GM12878 (cell line): ENCODE data around the gene GUCY2F. TPM values are rescaled to one million over a fixed set of nuclear protein-coding genes. Genes with fewer than 3 reads are reported as not detected.

ENCODE experiments used
- ATAC-seq: fragments of 200-7000 bp; cut with Tn5 transposase; 3 replicates; pipeline ENCODE4 v1.9.1; 2020; ENCODE audit warnings: mild to moderate bottlenecking, moderate library complexity
- BruUV-seq: library from RNA; stranded (reverse); fragments of 400-500 nt; replicated peaks from 2 replicates; lab custom pipeline; 2021; lab: Mats Ljungman, UMichigan
- CTCF ChIA-PET: fragments of 300-600 bp; sonication (Branson Sonifier 250); formaldehyde crosslinking; extraction: SDS; loops from one replicate; lab custom pipeline; 2021; ENCODE audit warnings: inconsistent platforms; lab: Yijun Ruan, JAX
- POLR2A ChIA-PET: fragments of 350-600 bp; formaldehyde crosslinking; extraction: SDS; loops from one replicate; lab custom pipeline; 2021; ENCODE audit warnings: inconsistent platforms; lab: Charles Lee
- RAD21 ChIA-PET: fragments of 300-600 bp; sonication (Branson Sonifier 250); formaldehyde crosslinking; loops from one replicate; lab custom pipeline; 2023; ENCODE audit warnings: antibody characterized with exemption; ENCODE audit not compliant: unreplicated experiment; lab: Charles Lee
- SMC1A ChIA-PET: fragments of 300-600 bp; sonication (Branson Sonifier 250); formaldehyde crosslinking; loops from one replicate; lab custom pipeline; 2023; ENCODE audit not compliant: unreplicated experiment, uncharacterized antibody; lab: Charles Lee
- DNase-seq: peaks from one replicate; pipeline ENCODE4 v3.0.0-alpha.2; 2011; ENCODE audit warnings: low read depth, low spot score
- FAIRE-seq: peaks from 3 replicates; lab custom pipeline; 2011; peaks lifted over from hg19 to GRCh38; lab: Jason Lieb, UNC
- H2AFZ ChIP-seq: 2 replicates; pipeline ENCODE4 v1.6.0; 2011; ENCODE audit warnings: low read depth, low read length, control low read depth; ENCODE audit not compliant: control insufficient read depth
- H3K27ac ChIP-seq: 2 replicates; pipeline ENCODE4 v1.5.1; 2011; ENCODE audit warnings: control low read depth; ENCODE audit not compliant: control insufficient read depth, insufficient read depth
- H3K27me3 ChIP-seq, 2 experiments: replicated peaks in 1 of 2; 2 replicates each; pipeline versions ENCODE4 v1.6.0 to v1.6.1; 2011; ENCODE audit warnings: low read length in 1 of 2; ENCODE audit not compliant: control insufficient read depth in 2 of 2, insufficient read depth in 2 of 2
- H3K36me3 ChIP-seq, 2 experiments: 2 replicates each; pipeline ENCODE4 v1.5.1; 2011; ENCODE audit warnings: low read length in 1 of 2; ENCODE audit not compliant: control insufficient read depth in 2 of 2, insufficient read depth in 2 of 2
- H3K4me1 ChIP-seq: 2 replicates; pipeline ENCODE4 v1.6.1; 2011; ENCODE audit warnings: mild to moderate bottlenecking, low read length, moderate library complexity, mixed read lengths; ENCODE audit not compliant: control insufficient read depth, insufficient read depth
- H3K4me2 ChIP-seq: 2 replicates; pipeline ENCODE4 v1.6.0; 2011; ENCODE audit warnings: control low read depth; ENCODE audit not compliant: control insufficient read depth, insufficient read depth
- H3K4me3 ChIP-seq: fragments of 200-600 bp; sonication (generic); 2 replicates; pipeline ENCODE4 v1.5.1; 2016
- H3K79me2 ChIP-seq: 2 replicates; pipeline ENCODE4 v1.6.0; 2011; ENCODE audit warnings: low read length; ENCODE audit not compliant: control insufficient read depth, insufficient read depth
- H3K9ac ChIP-seq: 2 replicates; pipeline ENCODE4 v1.8.0; 2011; ENCODE audit warnings: low read length, control low read depth, mixed read lengths; ENCODE audit not compliant: control insufficient read depth, insufficient read depth
- H3K9me3 ChIP-seq: replicated peaks from 3 replicates; pipeline ENCODE4 v1.5.1; 2011; ENCODE audit warnings: mild to moderate bottlenecking, low read length; ENCODE audit not compliant: control insufficient read depth, insufficient read depth
- H4K20me1 ChIP-seq: 2 replicates; pipeline ENCODE4 v1.6.0; 2011; ENCODE audit not compliant: control insufficient read depth, insufficient read depth
- BHLHE40 ChIP-seq, 2 experiments: fragments of 450-650 bp in 1 of 2; IDR thresholded peaks; 2 replicates each; pipeline ENCODE4 v1.6.1; 2011 to 2017; ENCODE audit warnings: low read depth in 2 of 2, borderline replicate concordance in 1 of 2, improper control_type of control experiment in 1 of 2, low read length in 1 of 2, mild to moderate bottlenecking in 1 of 2
- CHD2 ChIP-seq: IDR thresholded peaks from 2 replicates; pipeline ENCODE4 v1.6.1; 2011; ENCODE audit warnings: low read depth, low read length, improper control_type of control experiment, borderline replicate concordance
- E2F8 ChIP-seq: fragments of 450-650 bp; IDR thresholded peaks from 2 replicates; pipeline ENCODE4 v1.6.1; 2018; ENCODE audit warnings: mild to moderate bottlenecking, low read depth, moderate library complexity; ENCODE audit not compliant: partially characterized antibody
- HDAC2 ChIP-seq: fragments of 200-600 bp; sonication (generic); IDR thresholded peaks from 2 replicates; pipeline ENCODE4 v1.6.1; 2017
- NR2C2 ChIP-seq: IDR thresholded peaks from 2 replicates; pipeline ENCODE4 v1.6.1; 2011; ENCODE audit warnings: borderline replicate concordance, low read depth; ENCODE audit not compliant: control insufficient read depth, insufficient read length
- NR2F1 ChIP-seq: fragments of 450-650 bp; conservative IDR thresholded peaks from 2 replicates; pipeline ENCODE4 v1.6.1; 2017; ENCODE audit warnings: mild to moderate bottlenecking
- PAX5 ChIP-seq: IDR thresholded peaks from 2 replicates; pipeline ENCODE4 v1.6.1; 2011; ENCODE audit warnings: low read depth, low read length, borderline replicate concordance
- PML ChIP-seq: IDR thresholded peaks from 2 replicates; pipeline ENCODE4 v1.6.1; 2012; ENCODE audit warnings: low read length, inconsistent platforms
- POLR2A ChIP-seq: IDR thresholded peaks from 2 replicates; pipeline ENCODE4 v1.6.1; 2011; ENCODE audit warnings: low read depth, mild to moderate bottlenecking, low read length
- RAD21 ChIP-seq: IDR thresholded peaks from 2 replicates; pipeline ENCODE4 v1.6.1; 2011; ENCODE audit warnings: mild to moderate bottlenecking, low read depth, low read length, moderate library complexity; ENCODE audit not compliant: insufficient read depth
- REST ChIP-seq: IDR thresholded peaks from 2 replicates; pipeline ENCODE4 v1.6.1; 2012; ENCODE audit warnings: mild to moderate bottlenecking, low read depth, low read length
- SMAD1 ChIP-seq: fragments of 450-650 bp; IDR thresholded peaks from 2 replicates; pipeline ENCODE4 v1.6.1; 2018; ENCODE audit warnings: mild to moderate bottlenecking, low read depth; ENCODE audit not compliant: partially characterized antibody
- SRF ChIP-seq, 2 experiments: IDR thresholded peaks; 2 replicates each; pipeline ENCODE4 v1.6.1; 2011; ENCODE audit warnings: low read depth in 2 of 2, low read length in 2 of 2, mild to moderate bottlenecking in 1 of 2, moderate library complexity in 1 of 2
- TCF12 ChIP-seq: IDR thresholded peaks from 2 replicates; pipeline ENCODE4 v1.6.1; 2011; ENCODE audit warnings: low read depth, mild to moderate bottlenecking, low read length
- WRNIP1 ChIP-seq: IDR thresholded peaks from 2 replicates; pipeline ENCODE4 v1.6.1; 2011; ENCODE audit warnings: low read depth, low read length, improper control_type of control experiment, borderline replicate concordance
- ZBED1 ChIP-seq: IDR thresholded peaks from 2 replicates; pipeline ENCODE4 v1.6.1; 2016; ENCODE audit warnings: borderline replicate concordance
- ZSCAN29 ChIP-seq: fragments of 450-650 bp; IDR thresholded peaks from 2 replicates; pipeline ENCODE4 v1.6.1; 2017; ENCODE audit warnings: mild to moderate bottlenecking, moderate library complexity
- WGBS: methylation state at CpG from one replicate; pipeline ENCODE4 v1.1.6; 2016; ENCODE audit warnings: low lambda C conversion rate; ENCODE audit not compliant: insufficient replicate concordance, insufficient coverage; ENCODE audit errors: missing lambda C conversion rate; 5-methylcytosine and 5-hydroxymethylcytosine counted together
- in situ Hi-C: fragments of 300-500 bp; cut with MboI; formaldehyde crosslinking; loops from 9 replicates; pipeline ENCODE4 v1.14.3; 2018; ENCODE audit warnings: mixed read lengths
- intact Hi-C: fragments of 100-400 bp; cut with micrococcal nuclease; formaldehyde crosslinking; loops from one replicate; pipeline ENCODE4 v1.14.2; 2022; ENCODE audit not compliant: unreplicated experiment
- polyA plus RNA-seq, 11 experiments: library from polyadenylated mRNA; depleted of rRNA in 4 of 11; unstranded in 6 of 11; stranded (reverse) in 5 of 11; fragments of >200 nt; fragmentation: Nextera tagmentation in 4 of 11; fragmentation: Illumina TruSeq in 1 of 11; extraction: Ambion mirVana in 4 of 11; extraction: Trizol in 1 of 11; gene quantifications; 1 replicate in 1 of 11; 2 replicates in 10 of 11; pipeline versions ENCODE4 v1.2.1 to v1.2.3, GENCODE V29; 2011 to 2016; ENCODE audit warnings: inconsistent platforms in 2 of 11, missing spikeins in 2 of 11, low read depth in 1 of 11
- total RNA-seq, 4 experiments: library from RNA; depleted of rRNA in 3 of 4; stranded (reverse); fragments of >200 nt in 3 of 4; fragmentation: Illumina TruSeq in 1 of 4; extraction: Trizol in 1 of 4; gene quantifications; 2 replicates each; pipeline versions ENCODE4 v1.2.1 to v1.2.3, GENCODE V29; 2013 to 2021

Gene GUCY2F
- total and polyA plus RNA-seq, 10 of the 15 experiments (the other 5 are each of a cell fraction or from before 2014, with no cell fraction given) = not detected

GRCh38 chrX:109389917-109390316 lies 92.0 kb downstream of the GUCY2F start:
- ATAC-seq (no peak), DNase-seq (no peak), FAIRE-seq (no peak)
- RAD21 ChIA-PET = interaction anchor here (1.0 to 2.6 kb wide), 2 partner anchors 9 to 690 kb away, joined by 3 to 24 read pairs; no protein-coding TSS in a partner anchor
- TF ChIP-seq E2F8 (no peak), WRNIP1 (no peak), SMAD1 (no peak), ZSCAN29 (no peak), HDAC2 (no peak), ZBED1 (no peak), REST (no peak), BHLHE40 (IDR thresholded peaks at IDR 0.05; ENCODE audit: borderline replicate concordance in 1 of 2, low read depth in 2 of 2, low read length in 1 of 2) (no peak), NR2F1 (no peak), NR2C2 (no peak), RAD21 (no peak), SRF (IDR thresholded peaks at IDR 0.05; ENCODE audit: low read depth in 2 of 2, low read length in 2 of 2) (no peak), POLR2A (no peak), PAX5 (no peak), PML (no peak), TCF12 (no peak), CHD2 (no peak)
- H3K36me3 ChIP-seq = no peaks in the 10 kb centered on the region
- H3K27me3 ChIP-seq = no peaks in the 10 kb centered on the region
- H3K27ac ChIP-seq = no peak overlapping the region
- no peak overlapping the region for H3K4me3 ChIP-seq
- no peaks in the 10 kb centered on the region for H3K4me1 ChIP-seq
- H3K9me3 ChIP-seq = no peaks in the 10 kb centered on the region
- no peak overlapping the region for H3K9ac ChIP-seq
- H2AFZ ChIP-seq = no peak overlapping the region
- no peaks in the 10 kb centered on the region for H3K79me2 ChIP-seq
- H4K20me1 ChIP-seq = no peaks in the 10 kb centered on the region
- CTCF ChIA-PET = interaction anchor here (1.0 to 11.1 kb wide), 2 partner anchors 499 to 690 kb away, joined by 3 to 359 read pairs; no protein-coding TSS in a partner anchor
- POLR2A ChIA-PET = no interaction called here
- intact Hi-C loops = no loop called here
- WGBS = 30% methylated on average over 1 of the region's 1 CpG
- SMC1A ChIA-PET = interaction anchor here (1.2 to 10.6 kb wide), 4 partner anchors 8 to 692 kb away, joined by 3 to 361 read pairs (median 3); no protein-coding TSS in a partner anchor
- no TSS peak for BruUV-seq
- H3K4me2 ChIP-seq = no peak overlapping the region
- in situ Hi-C loops = loop anchor here (5.0 to 10.0 kb wide), 2 partner anchors 688 to 795 kb away; no protein-coding TSS in a partner anchor
